HepG2 (cell line): Measurements from ENCODE around the gene ARIH2. TPM values are rescaled to one million over a fixed set of nuclear protein-coding genes. Genes with fewer than 3 reads are reported as not detected.

Source experiments
- ARID5B ChIP-seq: IDR thresholded peaks from 2 replicates; pipeline ENCODE4 v1.4.0; 2020; ENCODE audit warnings: mild to moderate bottlenecking, missing genetic modification reagents
- DPF2 ChIP-seq: sonication (generic); formaldehyde crosslinking; IDR thresholded peaks from 2 replicates; pipeline ENCODE4 v1.4.0; 2020; ENCODE audit warnings: mild to moderate bottlenecking, low read depth, missing genetic modification reagents, borderline replicate concordance
- NFATC3 ChIP-seq: sonication (generic); formaldehyde crosslinking; IDR thresholded peaks from 2 replicates; pipeline ENCODE4 v1.5.1; 2020; ENCODE audit warnings: mild to moderate bottlenecking, missing genetic modification reagents
- POLR2AphosphoS2 ChIP-seq: IDR thresholded peaks from 2 replicates; pipeline ENCODE4 v1.6.1; 2011; ENCODE audit warnings: low read depth, low read length, improper control_type of control experiment
- RERE ChIP-seq: IDR thresholded peaks from 2 replicates; pipeline ENCODE4 v1.6.1; 2016; ENCODE audit warnings: low read depth, missing genetic modification reagents, missing compliant biosample characterization
- ZFP82 ChIP-seq: sonication (generic); formaldehyde crosslinking; IDR thresholded peaks from 2 replicates; pipeline ENCODE4 v1.5.1; 2020; ENCODE audit warnings: mild to moderate bottlenecking, missing genetic modification reagents, borderline replicate concordance
- ZNF180 ChIP-seq: sonication (generic); formaldehyde crosslinking; IDR thresholded peaks from 2 replicates; pipeline ENCODE4 v1.4.0; 2020; ENCODE audit warnings: low read depth, missing genetic modification reagents, borderline replicate concordance
- ZNF251 ChIP-seq: sonication (generic); formaldehyde crosslinking; IDR thresholded peaks from 2 replicates; pipeline ENCODE4 v1.9.0; 2021; ENCODE audit warnings: mild to moderate bottlenecking, missing genetic modification reagents
- ZNF30 ChIP-seq: sonication (generic); formaldehyde crosslinking; IDR thresholded peaks from 2 replicates; pipeline ENCODE4 v1.5.0; 2020; ENCODE audit warnings: mild to moderate bottlenecking, missing genetic modification reagents
- ZNF629 ChIP-seq: sonication (generic); formaldehyde crosslinking; conservative IDR thresholded peaks from 2 replicates; pipeline ENCODE4 v1.5.0; 2020; ENCODE audit warnings: missing genetic modification reagents
- polyA plus RNA-seq, 8 experiments: library from polyadenylated mRNA; depleted of rRNA in 3 of 8; stranded (reverse) in 7 of 8; unstranded in 1 of 8; fragments of >200 nt; fragmentation: Illumina TruSeq in 4 of 8; extraction: Trizol in 4 of 8; gene quantifications; 2 replicates each; pipeline versions ENCODE4 v1.2.1 to v1.2.3, GENCODE V29; 2011 to 2016; ENCODE audit warnings: low read depth in 4 of 8, missing spikeins in 1 of 8, mixed read lengths in 1 of 8; ENCODE audit not compliant: insufficient read depth in 1 of 8
- total RNA-seq, 5 experiments: library from RNA; depleted of rRNA; stranded (reverse); fragments of >200 nt; fragmentation: Illumina TruSeq; extraction: Trizol; gene quantifications; 2 replicates each; pipeline ENCODE4 v1.2.3, GENCODE V29; 2016; ENCODE audit warnings: low read depth in 1 of 5
- TF ChIP-seq, protein P1 (sequence below): IDR thresholded peaks from 2 replicates; pipeline ENCODE4 v1.6.1; 2016; ENCODE audit warnings: control low read depth
- TF ChIP-seq, protein P2 (sequence below): sonication (generic); formaldehyde crosslinking; IDR thresholded peaks from 2 replicates; pipeline ENCODE4 v1.4.0; 2020; ENCODE audit warnings: missing genetic modification reagents; ENCODE audit errors: not compliant biosample characterization
- TF ChIP-seq, protein P3 (sequence below): sonication (generic); IDR thresholded peaks from 2 replicates; pipeline ENCODE4 v1.6.1; 2016; ENCODE audit warnings: low read depth, borderline replicate concordance
- TF ChIP-seq, protein P4 (sequence below): IDR thresholded peaks from 2 replicates; pipeline ENCODE4 v1.6.1; 2016; ENCODE audit warnings: low read depth, borderline replicate concordance

The ARIH2 gene
- total and polyA plus RNA-seq, 2 of the 13 experiments (the other 11 are each of a cell fraction or from before 2014, with no cell fraction given): 64.8 to 83.3 TPM

GRCh38 chr3:48898383-48899234 lies 20.0 kb upstream of the ARIH2 start, which contains the start of gene SLC25A20 (continued):
- TF ChIP-seq ARID5B (CRISPR knock-in tag) (peak; percentile 52; the same call in 1 of the 2 replicates), ZNF180 (CRISPR knock-in tag) (no peak), ZNF251 (CRISPR knock-in tag) (no peak), RERE (CRISPR knock-in tag) (no peak), ZNF629 (CRISPR knock-in tag) (no peak; the same call in 1 of the 2 replicates), POLR2AphosphoS2 (no peak), ZNF30 (CRISPR knock-in tag) (no peak), ZFP82 (CRISPR knock-in tag) (no peak), NFATC3 (CRISPR knock-in tag) (no peak), DPF2 (CRISPR knock-in tag) (no peak; the same call in 1 of the 2 replicates)
- TF ChIP-seq, protein P1, sequence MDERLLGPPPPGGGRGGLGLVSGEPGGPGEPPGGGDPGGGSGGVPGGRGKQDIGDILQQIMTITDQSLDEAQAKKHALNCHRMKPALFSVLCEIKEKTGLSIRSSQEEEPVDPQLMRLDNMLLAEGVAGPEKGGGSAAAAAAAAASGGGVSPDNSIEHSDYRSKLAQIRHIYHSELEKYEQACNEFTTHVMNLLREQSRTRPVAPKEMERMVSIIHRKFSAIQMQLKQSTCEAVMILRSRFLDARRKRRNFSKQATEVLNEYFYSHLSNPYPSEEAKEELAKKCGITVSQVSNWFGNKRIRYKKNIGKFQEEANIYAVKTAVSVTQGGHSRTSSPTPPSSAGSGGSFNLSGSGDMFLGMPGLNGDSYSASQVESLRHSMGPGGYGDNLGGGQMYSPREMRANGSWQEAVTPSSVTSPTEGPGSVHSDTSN: no peak
- TF ChIP-seq, protein P2, sequence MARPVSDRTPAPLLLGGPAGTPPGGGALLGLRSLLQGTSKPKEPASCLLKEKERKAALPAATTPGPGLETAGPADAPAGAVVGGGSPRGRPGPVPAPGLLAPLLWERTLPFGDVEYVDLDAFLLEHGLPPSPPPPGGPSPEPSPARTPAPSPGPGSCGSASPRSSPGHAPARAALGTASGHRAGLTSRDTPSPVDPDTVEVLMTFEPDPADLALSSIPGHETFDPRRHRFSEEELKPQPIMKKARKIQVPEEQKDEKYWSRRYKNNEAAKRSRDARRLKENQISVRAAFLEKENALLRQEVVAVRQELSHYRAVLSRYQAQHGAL (CRISPR knock-in tag): no peak
- TF ChIP-seq, protein P3, sequence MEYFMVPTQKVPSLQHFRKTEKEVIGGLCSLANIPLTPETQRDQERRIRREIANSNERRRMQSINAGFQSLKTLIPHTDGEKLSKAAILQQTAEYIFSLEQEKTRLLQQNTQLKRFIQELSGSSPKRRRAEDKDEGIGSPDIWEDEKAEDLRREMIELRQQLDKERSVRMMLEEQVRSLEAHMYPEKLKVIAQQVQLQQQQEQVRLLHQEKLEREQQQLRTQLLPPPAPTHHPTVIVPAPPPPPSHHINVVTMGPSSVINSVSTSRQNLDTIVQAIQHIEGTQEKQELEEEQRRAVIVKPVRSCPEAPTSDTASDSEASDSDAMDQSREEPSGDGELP: peak; percentile 90
- TF ChIP-seq, protein P4, sequence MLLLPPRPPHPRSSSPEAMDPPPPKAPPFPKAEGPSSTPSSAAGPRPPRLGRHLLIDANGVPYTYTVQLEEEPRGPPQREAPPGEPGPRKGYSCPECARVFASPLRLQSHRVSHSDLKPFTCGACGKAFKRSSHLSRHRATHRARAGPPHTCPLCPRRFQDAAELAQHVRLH (CRISPR knock-in tag): peak; percentile 63; the same call in 1 of the 2 replicates
